HG03135 (cell line): ENCODE data around the gene EIF2AK3.
A peak's percentile ranks its signal among the peaks of the same experiment; 100 is the strongest.
"Not testable (repeated sequence)": the region's sequence is repeated elsewhere in the genome, so short reads cannot be mapped to it uniquely, and the experiment has no call there.

ENCODE experiments used
- ATAC-seq: cut with Tn5 transposase; IDR thresholded peaks from one replicate; pipeline ENCODE4 v1.9.1; 2021; ENCODE audit warnings: mild to moderate bottlenecking, moderate library complexity; ENCODE audit not compliant: unreplicated experiment

Gene EIF2AK3

DNA sequence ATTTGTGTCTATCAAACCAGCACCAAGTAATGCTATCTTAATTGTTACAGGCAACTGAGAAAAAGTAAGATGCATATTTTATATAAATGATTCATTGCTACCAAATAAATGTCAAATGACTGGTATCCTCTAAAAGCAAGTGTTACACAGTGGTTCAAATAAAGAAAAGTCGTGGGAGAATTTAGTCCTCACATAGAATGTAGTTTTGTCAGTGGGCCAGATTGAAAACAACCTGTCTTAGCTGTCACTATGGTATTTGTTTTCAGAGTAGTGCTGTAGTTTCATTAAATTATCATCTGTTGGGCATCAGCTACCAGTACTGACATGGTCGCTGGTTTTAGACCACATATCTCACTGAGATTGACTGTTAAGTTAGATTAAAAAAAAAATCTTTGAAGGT, 10.2 kb upstream of the EIF2AK3 start:
- no peak for ATAC-seq

DNA sequence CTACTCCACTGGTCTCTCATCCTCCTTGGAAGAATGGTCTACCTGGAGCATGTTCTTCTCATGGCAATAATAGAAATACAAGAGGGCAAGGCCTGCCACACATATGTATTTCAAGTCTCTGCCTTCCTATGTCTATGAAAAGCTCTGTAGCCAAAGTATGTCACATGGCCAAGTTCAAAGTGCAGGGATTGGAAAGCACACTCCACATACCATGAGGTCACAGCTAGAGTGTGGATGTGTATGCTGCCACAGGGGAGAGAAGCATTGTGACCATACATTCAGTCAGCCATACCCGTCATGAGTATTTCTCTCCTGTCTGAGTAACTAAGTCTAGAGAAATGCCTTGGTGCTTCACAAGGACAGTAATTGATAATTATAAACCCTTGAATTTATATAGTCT, 8.8 kb upstream of the EIF2AK3 start:
- ATAC-seq, result no peak

DNA sequence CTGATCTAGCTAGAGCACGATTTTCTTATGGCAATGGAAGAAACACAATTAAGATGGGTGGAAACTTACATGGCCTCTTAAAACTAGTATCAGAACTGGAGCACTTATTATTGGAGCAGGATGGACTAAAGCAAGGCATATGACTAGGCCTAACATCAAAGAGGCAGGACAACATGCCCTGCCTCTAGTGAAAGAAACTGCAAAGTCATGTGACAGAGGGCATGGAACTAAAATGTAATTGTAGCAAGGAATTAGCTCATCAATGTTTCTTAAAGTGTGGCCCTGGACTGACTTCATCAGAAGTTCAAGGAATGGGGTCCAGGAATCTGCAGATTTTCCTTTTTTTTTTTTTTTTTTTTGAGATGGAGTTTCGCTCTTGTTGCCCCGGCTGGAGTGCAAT, 5.3 kb upstream of the EIF2AK3 start:
- ATAC-seq, result no peak

DNA sequence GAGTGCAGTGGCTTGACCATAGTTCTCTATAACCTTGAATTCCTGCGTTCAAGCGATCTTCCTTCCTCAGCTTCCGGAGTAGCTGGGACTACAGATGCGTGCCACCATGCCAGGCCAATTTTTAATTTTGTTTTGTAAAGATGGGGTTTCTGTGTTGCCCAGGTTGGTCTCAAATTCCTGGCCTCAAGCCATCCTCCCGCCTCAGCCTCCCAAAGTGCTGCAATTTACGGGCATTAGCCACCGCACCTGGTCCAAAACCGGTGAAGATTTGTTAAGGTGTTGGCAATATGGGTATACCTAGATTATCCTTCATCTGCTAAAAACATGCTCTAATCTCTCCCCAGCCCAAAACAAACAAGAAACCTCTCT, 1.3 kb upstream of the EIF2AK3 start:
- no peak for ATAC-seq

DNA sequence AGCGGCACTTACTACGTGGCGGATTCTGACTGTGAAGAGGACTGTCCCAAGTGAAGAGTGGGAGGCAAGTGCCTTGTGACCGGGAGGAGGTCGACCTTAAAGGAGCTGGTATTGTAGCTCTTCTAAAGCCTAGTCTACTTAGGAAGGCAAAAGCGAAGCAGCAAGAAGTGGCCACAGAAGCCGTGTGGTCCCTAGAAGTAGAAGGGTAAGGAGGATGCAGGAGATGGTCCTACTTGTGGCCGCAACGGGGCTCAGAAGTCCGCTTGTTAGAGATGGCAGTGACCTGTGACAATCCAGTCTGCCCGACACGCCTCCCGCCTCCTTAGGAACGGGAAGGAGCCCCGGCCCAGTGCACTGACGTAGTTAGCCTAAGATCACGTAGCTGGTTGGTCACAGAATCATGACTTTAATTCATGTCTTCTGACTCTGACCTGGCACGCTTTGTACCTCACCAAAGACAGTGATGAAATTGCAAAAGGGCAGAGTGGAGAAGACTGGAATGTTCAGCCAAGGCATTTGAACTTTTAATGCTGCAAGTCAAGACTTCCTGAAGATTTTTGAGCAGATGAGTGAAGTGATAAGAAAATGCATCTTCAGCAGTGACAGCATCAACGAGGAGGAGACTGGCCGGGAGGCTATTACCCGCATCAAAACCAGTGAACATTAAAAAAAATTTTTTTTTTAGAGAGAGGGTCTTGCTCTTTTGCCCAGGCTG, 749 bp upstream of the EIF2AK3 start:
- ATAC-seq, result peak; percentile 38

DNA sequence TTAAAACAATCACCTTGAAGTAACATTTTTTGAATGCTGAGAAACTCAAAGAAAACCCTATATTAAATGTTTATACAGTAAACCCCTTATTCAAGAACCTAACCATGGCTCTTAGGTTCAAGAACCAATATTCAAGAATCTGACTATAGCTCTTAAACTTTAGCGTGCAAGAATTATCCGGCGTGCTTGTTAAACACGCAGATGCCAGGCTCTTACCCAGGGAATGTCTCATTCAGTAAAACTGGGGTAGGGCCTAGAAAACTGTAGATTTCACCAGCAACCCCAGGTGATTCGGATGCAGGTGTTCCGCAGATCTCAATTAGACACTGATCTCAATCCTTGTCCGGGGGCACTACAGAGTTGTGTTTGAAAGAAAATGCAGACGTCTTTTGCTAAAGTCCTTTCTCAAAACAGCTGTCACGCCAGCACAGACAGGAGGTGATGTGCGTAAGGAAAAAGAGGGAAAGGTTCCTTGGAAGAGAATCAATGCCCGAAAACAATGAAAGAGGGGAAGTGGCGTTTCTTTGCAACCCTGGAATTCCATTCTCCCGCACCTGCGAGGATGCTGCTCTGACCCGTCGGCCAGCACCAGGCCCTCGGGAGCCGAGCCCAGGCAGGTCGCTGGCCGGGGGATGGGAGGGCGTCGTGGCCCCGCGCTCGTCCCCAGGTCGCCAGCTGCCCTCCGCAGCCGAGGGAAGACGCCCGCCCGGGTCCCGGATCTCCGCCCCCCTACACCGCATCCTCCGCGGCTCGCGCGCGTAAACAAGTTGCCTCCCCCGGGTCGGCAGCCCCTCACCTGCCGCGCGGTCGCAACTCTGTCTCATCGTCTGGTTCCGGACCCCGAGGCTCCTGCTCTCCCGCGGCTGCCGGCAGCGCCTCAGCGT, 851 bp downstream of the EIF2AK3 start:
- peak; percentile 1 for ATAC-seq

DNA sequence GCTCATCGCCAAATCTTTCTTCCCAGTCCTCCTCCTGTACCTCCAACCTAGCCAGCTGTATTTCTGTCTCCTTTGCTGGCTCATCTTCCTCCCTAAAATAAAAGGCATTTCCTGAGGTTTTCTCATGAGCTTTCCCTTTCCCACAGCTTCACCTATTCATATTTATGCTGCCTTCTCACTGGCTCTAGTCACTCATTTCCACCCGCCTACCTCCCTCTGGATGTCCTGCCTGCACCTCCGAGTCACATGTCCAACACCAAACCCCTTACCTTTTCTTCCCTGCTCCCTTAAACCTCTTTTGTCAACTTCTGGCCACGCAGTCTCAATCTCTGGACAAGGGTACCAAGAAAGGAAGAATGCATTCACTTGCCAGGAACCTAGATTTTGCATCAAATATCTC, 2.8 kb downstream of the EIF2AK3 start:
- no peak for ATAC-seq

DNA sequence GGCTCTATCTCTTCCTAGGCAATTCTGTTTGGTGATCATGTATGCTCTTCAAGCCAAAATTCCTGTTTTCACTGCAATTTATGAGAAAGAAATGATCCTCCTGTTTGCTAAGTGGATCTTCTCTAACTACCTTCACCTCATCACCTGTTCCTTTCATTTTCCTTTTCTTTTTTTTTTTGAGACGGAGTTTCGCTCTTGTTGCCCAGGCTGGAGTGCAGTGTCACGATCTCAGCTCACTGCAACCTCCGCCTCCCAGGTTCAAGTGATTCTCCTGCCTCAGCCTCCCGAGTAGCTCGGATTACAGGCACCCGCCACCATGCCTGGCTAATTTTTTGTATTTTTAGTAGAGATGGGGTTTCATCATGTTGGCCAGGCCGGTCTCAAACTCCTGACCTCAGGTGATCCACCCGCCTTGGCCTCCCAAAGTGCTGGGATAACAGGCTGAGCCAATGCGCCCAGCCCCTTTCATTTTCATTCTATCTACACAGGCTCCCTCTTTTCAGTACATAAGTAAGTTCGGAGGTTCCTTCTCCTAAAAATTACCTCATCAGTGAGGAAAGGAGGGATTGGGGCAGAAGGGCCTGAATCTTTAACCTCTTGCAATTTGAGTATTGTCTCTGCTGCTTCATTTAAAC, 3.3 kb downstream of the EIF2AK3 start:
- ATAC-seq, result not testable (repeated sequence)

DNA sequence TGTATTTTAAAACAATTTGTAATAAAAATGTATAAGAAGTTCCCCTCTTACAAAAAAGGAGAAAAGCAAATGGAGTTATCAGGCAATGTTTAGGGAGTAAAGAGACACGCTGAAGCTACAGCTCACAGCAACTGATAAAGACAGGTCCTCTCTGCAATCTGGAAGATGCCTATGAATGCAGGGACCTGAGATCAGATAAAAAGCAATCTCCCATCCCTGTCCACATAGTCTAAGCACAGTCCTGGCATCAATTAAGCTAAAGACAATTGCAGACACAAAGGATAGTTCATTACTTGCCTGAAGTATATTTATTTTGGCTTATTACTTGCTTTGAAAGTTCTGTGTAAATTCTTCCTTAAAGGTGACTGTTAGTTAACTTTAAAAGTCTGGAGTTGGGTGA, 5.0 kb downstream of the EIF2AK3 start:
- no peak for ATAC-seq

DNA sequence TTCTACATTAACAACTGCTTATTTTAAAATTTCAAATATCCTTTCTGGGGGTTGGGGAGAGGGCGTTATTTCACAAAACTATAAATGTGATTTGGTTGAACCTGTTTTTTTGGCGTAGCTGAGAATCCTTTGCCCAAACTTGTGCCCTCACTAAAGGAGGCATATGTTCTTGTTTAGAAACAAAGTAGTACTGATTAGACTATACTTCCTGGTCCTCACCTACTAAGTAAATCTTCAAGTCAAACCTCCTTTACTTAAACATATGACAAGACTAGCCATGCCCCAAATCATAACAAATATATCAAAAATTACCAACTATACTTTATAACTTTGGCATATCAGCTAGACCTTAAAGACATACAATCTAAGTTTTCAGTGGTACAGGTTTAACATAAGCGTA, 5.8 kb downstream of the EIF2AK3 start:
- no peak for ATAC-seq

DNA sequence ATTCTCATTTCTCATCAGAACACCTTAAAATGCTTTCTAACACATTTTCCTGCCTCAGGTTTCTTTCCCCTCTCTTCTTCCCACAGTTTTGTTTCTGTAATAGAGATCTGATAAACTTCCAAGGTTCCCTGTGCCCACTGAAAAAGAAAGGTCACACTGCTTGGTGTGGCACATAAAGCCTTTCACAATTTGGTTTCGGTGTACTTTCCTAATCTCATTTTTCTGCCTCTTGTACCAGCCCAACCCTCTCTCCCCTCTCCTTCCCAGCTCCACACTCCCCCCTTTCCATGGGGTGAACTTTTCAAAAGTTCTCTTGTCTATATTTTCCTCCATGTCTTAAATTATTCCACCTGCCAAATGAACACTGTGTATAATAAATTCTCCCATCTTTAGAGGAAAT, 7.2 kb downstream of the EIF2AK3 start:
- ATAC-seq, result no peak

DNA sequence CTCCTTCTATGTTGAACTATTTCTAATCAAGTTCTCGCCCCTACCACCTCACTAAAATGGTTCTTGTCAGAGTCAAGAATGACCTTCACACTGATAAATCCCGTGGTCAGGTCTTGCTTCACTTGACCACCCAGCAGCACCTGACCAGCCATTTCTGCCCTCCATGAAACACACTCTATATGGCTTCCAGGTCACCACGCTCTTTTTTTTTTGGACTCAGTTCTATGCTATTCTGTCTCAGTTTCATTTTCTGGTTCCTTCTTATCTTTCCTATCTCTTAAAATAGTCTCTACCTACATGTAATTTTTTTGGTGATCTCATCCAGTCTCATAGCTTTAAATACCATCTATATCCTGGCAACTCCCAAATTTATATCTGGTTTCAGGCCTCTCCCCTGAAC, 11.4 kb downstream of the EIF2AK3 start:
- peak; percentile 51 for ATAC-seq

DNA sequence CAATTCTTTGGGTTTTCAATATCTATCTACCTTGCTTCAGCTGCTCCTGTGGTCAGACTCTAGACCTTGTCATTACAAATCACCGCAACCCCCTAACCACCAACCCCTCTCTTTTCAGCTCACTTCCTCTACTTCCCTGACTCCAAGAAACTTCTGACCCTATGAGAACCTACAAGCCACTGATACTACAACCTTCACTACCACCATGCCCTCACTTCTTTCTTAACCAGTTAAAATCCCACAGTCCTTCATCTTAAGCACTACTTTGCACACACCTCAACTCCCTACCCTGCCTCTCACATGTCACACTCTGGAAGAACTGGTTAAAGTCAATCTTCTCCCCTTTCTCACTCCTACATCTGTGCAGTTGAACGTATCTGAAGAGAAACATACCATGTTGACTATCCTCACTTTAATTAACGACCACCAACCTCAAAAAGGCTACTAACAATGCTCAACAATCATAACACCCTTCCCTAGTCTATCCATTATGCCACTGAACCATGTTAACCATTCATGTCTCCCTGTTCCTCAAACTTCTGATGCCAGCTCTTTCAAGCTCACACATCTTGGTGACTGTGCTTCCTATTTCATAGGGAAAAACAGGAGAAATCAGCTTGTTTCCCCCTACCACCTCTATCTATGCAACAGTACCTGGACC, 12.6 kb downstream of the EIF2AK3 start:
- ATAC-seq, result peak; percentile 74

DNA sequence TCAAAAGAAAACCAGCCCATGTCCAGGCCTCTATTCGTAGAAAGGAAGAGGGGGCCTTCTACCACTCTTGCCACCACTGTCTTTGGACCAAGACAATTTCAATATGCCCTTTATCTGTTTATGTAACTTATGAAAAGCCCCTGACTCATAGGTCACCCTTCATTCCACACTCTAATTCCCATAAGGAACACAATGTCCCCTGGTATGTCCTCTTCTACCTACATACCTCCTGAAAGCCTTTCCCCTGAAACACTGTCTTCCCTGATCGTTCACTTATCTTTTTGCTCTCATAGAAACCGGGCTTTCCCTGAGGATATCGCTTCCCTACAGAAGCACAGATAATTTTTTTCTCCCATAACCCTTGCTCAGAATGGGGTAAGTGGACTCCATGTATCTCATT, 13.3 kb downstream of the EIF2AK3 start:
- ATAC-seq, result no peak

DNA sequence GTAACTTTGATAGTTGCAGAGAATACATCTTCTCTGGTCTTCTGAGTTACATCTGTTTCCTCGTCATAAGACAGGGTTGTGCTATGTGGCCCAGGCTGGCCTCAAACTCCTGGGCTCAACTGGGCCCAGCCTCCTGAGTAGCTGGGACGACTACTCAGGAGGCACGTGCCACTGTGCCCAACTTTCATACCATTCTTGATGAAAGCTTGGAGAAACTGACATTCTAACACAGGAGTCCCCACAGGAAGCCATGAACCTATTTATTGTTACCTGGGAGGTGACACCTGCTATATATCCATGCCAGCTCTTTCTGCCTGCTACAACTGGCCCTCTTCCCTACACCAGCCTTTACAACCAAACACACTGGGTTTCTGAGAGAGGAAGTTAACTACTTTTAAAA, 19.1 kb downstream of the EIF2AK3 start:
- no peak for ATAC-seq

DNA sequence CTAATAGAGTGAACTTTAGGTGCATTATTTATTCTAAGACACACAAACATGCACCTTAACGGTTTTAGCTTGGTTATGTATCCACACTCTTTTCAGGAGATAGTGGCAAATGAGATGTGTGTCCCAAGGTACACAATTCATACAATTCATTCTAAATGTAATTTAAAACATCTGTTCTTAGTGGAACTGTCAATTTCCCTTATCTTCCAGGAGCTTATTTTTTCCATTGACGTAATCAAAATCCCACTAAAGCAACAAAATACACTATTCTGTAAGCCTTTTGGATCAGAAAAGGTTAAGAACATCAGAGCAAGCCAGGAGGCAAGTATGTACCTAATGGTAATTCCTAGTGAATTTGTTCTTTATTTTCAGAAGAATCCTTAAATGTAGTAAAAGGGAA, 19.8 kb downstream of the EIF2AK3 start:
- ATAC-seq, result no peak

DNA sequence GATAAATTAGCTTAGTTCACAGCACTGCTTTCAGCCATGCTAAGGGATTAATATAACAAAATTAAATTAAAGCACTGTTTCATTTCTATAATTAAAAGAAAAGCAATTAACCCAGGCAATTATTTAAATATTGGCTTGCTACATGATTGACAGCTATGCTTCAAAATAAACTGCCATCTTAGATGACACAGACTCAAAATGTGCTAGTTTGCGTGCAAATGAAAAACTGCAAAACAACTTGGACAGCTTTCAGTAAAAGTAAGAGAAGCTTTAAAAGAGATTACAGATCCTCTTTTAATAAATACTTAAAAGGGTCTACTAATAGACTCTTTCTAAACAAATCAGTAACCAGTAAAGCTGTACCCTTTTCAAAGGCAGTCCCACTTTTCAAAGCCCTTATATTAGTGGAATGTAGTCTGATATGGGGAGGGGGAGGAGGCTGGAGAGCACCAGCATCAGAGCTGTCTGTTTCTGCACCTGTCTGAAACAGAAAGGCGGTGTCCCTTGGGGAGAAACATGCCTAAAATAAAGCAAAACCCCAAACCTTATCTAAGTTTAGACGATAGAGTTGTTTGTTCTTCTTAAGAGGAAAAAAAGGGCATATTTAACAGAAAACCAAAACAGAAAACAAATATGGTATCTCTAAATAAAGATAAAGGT, 20.8 kb downstream of the EIF2AK3 start:
- peak; percentile 82 for ATAC-seq

DNA sequence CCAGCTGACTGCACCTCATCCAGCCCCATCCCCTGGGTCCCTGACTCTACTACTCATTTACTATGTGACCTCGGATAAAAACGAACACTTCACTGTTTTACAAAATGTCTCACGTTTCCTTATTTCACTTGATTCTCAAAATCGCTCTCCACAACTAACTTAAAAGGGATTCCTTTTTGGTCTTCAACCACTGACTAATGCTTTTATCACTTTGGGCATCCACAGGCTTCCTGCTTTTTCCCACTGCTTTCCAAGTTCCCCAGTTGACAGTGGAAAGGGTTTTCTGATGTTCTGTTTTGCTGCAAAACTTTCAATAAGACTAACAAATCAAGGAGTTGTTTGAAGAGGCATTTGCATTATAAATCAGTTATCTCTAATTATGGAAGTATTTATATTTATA, 24.1 kb downstream of the EIF2AK3 start:
- no peak for ATAC-seq

DNA sequence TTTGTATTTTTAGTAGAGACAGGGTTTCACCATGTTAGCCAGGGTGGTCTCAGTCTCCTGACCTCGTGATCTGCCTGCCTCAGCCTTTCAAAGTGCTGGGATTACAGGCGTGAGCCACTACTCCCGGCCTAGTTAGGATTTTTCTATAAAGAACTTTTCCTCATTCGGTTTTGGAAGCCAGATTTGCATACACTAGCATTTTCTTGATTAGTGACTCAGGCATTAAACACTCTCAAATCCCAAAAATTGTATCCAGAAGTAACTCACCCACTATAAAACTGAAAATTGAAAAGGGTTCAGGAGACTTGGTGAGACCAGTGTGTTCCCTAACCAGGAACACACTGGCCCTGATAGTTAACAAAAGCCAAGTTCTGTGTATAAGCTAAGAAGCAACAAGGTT, 25.2 kb downstream of the EIF2AK3 start:
- ATAC-seq, result no peak

DNA sequence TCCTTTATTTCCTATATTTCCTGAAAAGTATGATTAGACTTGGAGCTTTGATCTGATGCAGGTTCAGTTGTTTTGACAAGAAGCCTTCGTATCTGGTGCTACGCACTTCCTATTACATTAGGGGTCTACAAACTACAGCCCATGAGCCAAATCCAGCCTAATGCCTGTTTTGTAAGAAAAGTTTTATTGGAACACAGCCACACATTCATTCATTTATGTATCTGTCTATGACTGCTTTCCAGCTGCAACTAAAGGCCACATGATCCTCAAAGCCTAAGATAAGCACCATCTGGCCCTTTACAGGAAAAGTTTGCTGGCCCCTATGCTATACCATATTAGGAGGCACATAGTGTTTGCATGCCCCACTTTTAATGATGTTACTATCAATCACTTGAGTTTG, 26.0 kb downstream of the EIF2AK3 start:
- no peak for ATAC-seq

DNA sequence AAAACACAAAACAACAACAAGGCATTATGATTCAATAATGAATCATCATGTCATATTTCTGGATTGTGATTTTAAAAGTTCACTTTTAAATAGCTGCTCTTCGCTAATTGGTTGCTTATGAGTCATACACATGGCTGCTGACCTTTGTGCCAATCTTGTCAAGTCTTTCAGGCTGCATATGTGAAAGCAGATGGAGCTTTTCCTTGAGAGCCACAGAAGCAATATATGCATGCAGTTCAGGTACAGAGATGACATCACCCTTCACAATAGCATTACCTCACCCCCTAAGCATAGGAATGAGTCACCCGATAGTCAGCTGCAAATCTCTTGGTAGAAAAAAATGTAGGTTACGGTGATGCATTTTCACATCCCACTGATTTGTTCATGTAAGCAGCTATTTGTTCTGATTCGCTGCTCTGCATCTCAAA, 27.2 kb downstream of the EIF2AK3 start:
- ATAC-seq, result peak; percentile 97
